ENCODE measurements around the gene RPL34. TPM values are rescaled to one million over a fixed set of nuclear protein-coding genes. Genes with fewer than 3 reads are reported as not detected.

RPL34 gene
- 949 and 1,411 TPM in 2 replicates for total RNA-seq

DNA sequence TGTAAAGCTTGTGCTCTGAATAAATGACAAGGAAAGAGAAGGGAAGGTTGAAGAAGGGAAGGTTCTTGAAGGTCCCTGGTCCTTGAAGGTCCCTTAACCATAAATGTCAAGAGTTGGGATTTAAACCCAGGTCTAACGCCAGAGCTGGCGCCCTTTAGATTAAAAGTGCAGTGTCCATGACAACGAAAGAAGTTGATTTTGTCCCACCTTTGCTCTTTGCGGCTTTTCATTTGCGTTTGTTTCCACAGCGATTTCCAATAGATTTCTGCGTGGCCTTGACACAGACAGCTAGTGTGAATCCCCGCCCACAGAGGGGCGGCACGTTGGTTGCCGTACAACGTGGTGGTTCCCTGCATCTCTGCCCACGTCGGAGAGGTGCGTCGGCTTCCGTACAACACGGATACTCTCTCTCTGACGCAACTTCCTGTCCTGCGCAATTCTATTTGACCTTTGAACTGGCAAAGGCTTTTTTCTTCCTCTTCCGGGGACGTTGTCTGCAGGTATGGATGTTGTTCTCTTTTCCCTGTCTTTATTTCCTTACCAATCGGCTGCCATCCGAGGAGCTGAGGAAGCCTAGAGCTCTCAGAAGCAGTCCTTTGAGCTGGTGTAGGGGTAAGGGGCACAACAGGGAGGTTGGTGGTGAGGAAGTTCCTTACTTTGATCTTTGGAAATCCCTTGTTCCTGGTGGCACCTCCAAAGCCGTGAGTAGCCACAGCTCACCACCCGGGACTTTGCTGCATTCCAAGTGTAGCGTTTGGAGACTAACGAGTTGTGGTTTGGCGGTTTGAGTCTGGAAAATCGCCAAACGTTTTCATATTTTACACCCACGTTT, at the start of gene RPL34:
Gene RPL34, plus strand, starts transcription at position 476 of the 832 bp plus-strand sequence. CDS start 1,384 bp downstream, outside the sequence.
- H3K36me3 ChIP-seq (ENCODE audit: control insufficient read depth, insufficient read depth, low read length), result no peaks in the 10 kb centered on the region
- peak; percentile 98 for DNase-seq (ENCODE audit: low read depth)

DNA sequence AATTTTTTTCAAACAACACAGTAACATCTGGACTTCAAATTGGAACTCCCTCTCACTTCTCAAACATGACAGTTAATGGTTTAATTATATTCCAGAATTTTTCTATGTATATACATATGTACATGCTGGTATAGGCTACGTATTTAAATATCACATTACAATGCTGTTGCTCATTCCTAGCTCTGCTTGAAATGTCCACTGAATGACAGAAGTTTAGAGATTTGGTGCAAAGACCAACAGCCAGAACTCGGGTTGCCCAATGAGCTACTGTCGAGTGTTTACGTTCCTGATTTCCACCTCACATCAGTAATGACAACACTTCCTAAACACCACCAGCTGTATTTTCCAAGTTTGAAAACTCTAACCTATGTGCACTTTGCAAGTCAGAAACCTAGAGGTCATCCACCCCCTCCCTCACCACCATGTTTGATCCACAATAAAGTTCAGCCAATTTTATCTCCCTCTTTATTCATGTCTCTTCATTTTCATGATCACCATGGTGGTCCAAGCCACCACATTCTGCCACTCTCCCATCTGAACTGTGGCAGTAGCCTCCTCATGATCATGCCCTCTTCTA, 49.3 kb upstream of the RPL34 start:
- no peak overlapping the region for H3K4me3 ChIP-seq (ENCODE audit: low read depth, low read length)
- no peak for DNase-seq (ENCODE audit: low read depth)
- no peaks in the 10 kb centered on the region for H3K36me3 ChIP-seq (ENCODE audit: control insufficient read depth, insufficient read depth, low read length)
- H3K27me3 ChIP-seq (ENCODE audit: control insufficient read depth, insufficient read depth, low read length), result no peaks in the 10 kb centered on the region
- TF ChIP-seq, protein P1, sequence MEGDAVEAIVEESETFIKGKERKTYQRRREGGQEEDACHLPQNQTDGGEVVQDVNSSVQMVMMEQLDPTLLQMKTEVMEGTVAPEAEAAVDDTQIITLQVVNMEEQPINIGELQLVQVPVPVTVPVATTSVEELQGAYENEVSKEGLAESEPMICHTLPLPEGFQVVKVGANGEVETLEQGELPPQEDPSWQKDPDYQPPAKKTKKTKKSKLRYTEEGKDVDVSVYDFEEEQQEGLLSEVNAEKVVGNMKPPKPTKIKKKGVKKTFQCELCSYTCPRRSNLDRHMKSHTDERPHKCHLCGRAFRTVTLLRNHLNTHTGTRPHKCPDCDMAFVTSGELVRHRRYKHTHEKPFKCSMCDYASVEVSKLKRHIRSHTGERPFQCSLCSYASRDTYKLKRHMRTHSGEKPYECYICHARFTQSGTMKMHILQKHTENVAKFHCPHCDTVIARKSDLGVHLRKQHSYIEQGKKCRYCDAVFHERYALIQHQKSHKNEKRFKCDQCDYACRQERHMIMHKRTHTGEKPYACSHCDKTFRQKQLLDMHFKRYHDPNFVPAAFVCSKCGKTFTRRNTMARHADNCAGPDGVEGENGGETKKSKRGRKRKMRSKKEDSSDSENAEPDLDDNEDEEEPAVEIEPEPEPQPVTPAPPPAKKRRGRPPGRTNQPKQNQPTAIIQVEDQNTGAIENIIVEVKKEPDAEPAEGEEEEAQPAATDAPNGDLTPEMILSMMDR (IDR thresholded peaks at IDR 0.05; ENCODE audit: insufficient read depth, low read length, poor library complexity, severe bottlenecking), result no peak

More for the DNA sequence above, at the start of gene RPL34:
- TF ChIP-seq, protein P1 (IDR thresholded peaks at IDR 0.05; ENCODE audit: insufficient read depth, low read length, poor library complexity, severe bottlenecking), result no peak
- Histone ChIP-seq H3K4me3 (ENCODE audit: low read depth, low read length) (peak within 1 kb of the TSS; percentile 99), H3K27me3 (ENCODE audit: control insufficient read depth, insufficient read depth, low read length) (no peaks in the 10 kb centered on the region)

DNA sequence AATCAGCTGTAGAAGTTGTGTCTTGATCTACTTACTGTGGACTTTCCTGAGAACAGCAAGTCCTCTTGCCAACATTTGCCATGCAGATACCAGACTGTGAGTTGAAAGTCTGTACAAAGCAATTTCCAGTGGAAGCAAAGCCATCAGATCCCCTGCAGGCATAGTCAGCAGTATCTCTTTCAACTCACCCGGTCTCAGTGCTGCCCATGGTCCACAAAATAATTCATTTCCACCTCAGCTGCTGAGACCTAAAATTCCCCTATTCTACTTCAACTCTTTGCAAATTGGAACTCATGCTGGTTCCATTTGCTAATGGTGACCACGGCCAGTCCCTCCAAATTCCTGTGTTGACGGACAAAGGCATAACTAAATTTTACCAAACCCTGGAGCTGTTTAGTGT, 46.0 kb upstream of the RPL34 start:
- TF ChIP-seq, protein P1 (IDR thresholded peaks at IDR 0.05; ENCODE audit: insufficient read depth, low read length, poor library complexity, severe bottlenecking), result no peak
- Histone ChIP-seq H3K4me3 (ENCODE audit: low read depth, low read length) (no peak overlapping the region), H3K27me3 (ENCODE audit: control insufficient read depth, insufficient read depth, low read length) (no peaks in the 10 kb centered on the region), H3K36me3 (ENCODE audit: control insufficient read depth, insufficient read depth, low read length) (no peaks in the 10 kb centered on the region)
- DNase-seq (ENCODE audit: low read depth), result no peak

DNA sequence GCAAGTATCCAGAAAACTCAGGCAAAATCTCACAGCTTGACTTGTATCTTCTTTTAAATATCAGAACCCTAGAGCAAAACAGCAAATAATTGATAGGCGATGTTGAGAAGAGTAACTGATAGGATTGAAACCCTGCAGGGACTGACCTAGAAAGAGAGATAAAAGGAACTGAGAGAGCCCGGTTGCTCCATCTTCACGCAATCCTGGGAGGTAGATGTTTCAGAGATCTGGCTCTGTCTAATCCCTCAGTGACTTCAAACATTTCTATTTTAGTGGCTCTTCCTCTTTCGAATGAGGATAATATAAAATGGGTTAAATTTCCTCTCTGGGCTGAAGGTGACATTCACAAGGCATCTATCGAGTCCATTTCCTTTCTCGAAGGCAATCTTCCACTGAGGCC, 39.3 kb upstream of the RPL34 start:
- H3K27me3 ChIP-seq (ENCODE audit: control insufficient read depth, insufficient read depth, low read length), result no peaks in the 10 kb centered on the region
- H3K36me3 ChIP-seq (ENCODE audit: control insufficient read depth, insufficient read depth, low read length), result no peaks in the 10 kb centered on the region
- TF ChIP-seq, protein P1 (IDR thresholded peaks at IDR 0.05; ENCODE audit: insufficient read depth, low read length, poor library complexity, severe bottlenecking), result no peak
- DNase-seq (ENCODE audit: low read depth), result no peak
- H3K4me3 ChIP-seq (ENCODE audit: low read depth, low read length), result no peak overlapping the region

DNA sequence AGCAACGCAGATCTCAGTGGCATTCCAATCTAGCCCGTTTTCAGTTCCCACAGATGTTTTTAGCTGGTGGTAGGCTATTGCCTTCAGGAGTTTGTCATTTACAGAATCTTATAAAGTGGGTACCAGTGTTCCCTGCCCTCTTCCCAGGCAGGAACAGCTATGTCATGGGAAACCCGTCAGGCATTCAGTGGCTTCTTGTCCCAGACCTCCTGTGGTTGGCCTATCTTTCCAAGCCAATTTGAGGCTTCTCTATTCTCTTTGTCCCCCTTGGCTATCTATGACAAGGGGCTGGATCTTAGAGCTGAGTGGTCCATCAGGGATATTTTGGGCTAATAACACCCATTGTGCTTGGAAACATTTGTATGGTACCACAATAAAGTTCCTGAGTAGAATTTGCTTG, 33.6 kb upstream of the RPL34 start:
- no peak for DNase-seq (ENCODE audit: low read depth)
- Histone ChIP-seq H3K27me3 (ENCODE audit: control insufficient read depth, insufficient read depth, low read length) (no peaks in the 10 kb centered on the region), H3K36me3 (ENCODE audit: control insufficient read depth, insufficient read depth, low read length) (no peaks in the 10 kb centered on the region), H3K4me3 (ENCODE audit: low read depth, low read length) (no peak overlapping the region)
- TF ChIP-seq, protein P1 (IDR thresholded peaks at IDR 0.05; ENCODE audit: insufficient read depth, low read length, poor library complexity, severe bottlenecking), result no peak

All from kidney epithelial cell (primary cell).